GM12878 (cell line): ENCODE data around the gene TBL3.

Experiments
- CREM ChIP-seq: IDR thresholded peaks from 2 replicates; pipeline ENCODE4 v1.6.1; 2014; ENCODE audit warnings: antibody characterized with exemption, low read depth
- CTCF ChIP-seq, 3 experiments: IDR thresholded peaks in 2 of 3; conservative IDR thresholded peaks in 1 of 3; 2 replicates each; pipeline ENCODE4 v1.5.1; 2011; ENCODE audit warnings: low read depth in 3 of 3, low read length in 3 of 3, mild to moderate bottlenecking in 3 of 3, control low read depth in 2 of 3, moderate library complexity in 2 of 3, inconsistent platforms in 1 of 3, mixed read lengths in 1 of 3; ENCODE audit not compliant: control insufficient read depth in 2 of 3, insufficient read depth in 1 of 3; ENCODE audit errors: extremely low read depth in 1 of 3
- MAX ChIP-seq: IDR thresholded peaks from 2 replicates; pipeline ENCODE4 v1.6.1; 2012; ENCODE audit warnings: low read depth, low read length, improper control_type of control experiment
- MYC ChIP-seq: IDR thresholded peaks from 2 replicates; pipeline ENCODE4 v1.6.1; 2011; ENCODE audit warnings: mild to moderate bottlenecking, low read length, moderate library complexity, inconsistent platforms; ENCODE audit not compliant: insufficient read depth, insufficient replicate concordance, insufficient read length, severe bottlenecking
- ZNF274 ChIP-seq: IDR thresholded peaks from one replicate; pipeline ENCODE4 v1.8.0; 2011; ENCODE audit not compliant: insufficient read length, insufficient read depth

- TF ChIP-seq CREM (no peak), CTCF (IDR thresholded peaks at IDR 0.05 in 2 of 3, conservative IDR thresholded peaks at IDR 0.05 in 1 of 3; ENCODE audit: control insufficient read depth in 2 of 3, extremely low read depth in 1 of 3, insufficient read depth in 1 of 3, low read depth in 3 of 3, low read length in 3 of 3) (no peak), MYC (no peak), ZNF274 (no peak), MAX (no peak)
Measured at GRCh38 chr16:2030036-2030435, 58.2 kb downstream of the TBL3 start.
